Fibroblast of skin of left quadriceps (primary cell): ENCODE data around the gene LUM.

ENCODE experiments used
- DNase-seq, 2 experiments: peaks; one replicate each; pipeline ENCODE4 v3.0.0-alpha.2; 2013; ENCODE audit warnings: low read depth in 2 of 2

LUM gene

DNA sequence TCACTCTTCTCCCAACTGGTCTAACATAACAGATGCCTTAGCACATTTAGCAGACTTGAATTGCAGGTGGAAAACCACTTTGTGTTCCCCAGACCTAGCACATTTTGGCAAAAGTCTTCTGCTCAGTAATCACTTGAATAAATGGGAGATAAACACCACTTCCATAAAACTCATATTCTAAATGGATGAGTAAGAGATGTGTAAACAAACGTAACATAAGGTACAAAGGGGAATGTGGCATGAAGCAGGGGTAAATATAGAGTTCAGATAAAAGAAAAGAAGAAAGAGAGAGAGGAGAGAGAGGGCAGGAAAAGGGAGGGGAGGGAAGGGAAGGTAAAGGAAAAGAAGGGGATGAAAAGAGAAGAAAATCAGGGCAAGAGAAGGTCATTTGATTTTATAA, 36.4 kb downstream of the LUM start:
- DNase-seq, result no peak

DNA sequence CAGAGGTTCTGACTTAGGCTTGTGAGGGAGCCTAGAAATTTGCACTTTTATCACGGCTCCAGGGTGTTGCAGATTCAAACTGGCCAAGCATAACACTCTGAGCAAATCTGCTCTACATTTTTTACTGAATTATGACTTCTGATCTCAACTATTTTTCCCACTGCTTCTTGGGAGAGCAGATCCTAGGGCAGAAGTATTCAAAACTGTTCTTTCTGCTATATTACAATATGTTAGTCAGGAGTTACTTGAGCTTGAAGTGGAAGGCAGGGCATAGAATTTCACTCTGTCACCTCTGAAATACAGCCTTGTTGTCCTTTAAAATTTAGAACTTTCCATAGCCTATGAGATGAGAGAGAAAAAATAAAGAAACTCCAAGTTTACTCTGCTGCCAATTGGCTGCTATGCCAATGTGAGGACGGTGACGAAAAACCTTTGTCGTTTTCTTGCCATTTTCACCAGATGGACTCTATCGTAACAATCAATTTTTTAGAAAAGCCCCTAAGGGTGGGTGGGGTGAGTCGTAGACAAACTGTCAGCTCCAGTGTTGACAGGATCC, 37.1 kb downstream of the LUM start:
- DNase-seq, result no peak

GRCh38 chr12:91073426-91073825, 37.9 kb downstream of the LUM start:
- no peak for DNase-seq

GRCh38 chr12:91072931-91073330, 38.4 kb downstream of the LUM start:
- no peak for DNase-seq

DNA sequence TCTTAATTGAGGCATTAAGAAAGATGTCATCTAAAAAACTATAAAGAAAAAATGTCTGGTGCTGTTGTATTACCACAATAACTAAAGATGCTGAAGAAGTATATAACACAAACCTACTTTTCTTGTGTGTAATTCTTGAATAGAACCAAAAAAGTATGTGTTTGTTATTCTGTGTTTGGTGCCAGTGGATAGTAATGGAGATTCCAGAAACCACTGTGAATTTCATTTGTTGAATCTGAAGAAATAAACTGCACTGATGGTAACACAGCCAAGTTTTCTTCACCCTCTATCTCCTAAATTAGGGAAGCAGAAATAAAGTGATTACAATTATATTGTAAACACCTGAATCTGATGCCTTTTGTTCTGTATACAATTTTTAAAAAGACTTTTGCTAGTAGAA, 40.4 kb downstream of the LUM start:
- DNase-seq, result no peak

DNA sequence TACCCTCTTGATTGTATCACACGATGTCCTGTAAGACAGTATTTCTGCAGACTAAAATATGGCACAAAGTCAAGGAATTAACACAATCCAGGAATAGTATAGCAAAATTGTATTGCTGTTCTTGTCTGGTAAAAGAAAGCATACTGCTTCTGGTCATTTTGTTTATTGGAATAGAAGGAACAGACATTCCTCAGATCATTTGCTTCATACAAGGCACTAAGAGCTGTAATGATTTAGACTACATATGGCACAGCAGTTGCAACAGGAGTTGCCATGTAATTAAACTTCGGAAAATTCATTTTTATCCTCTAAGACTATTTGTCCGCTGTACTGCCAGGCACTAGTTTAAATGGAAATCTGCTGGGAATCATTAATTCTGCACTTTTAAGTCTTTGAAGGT, 45.9 kb downstream of the LUM start:
- no peak for DNase-seq

DNA sequence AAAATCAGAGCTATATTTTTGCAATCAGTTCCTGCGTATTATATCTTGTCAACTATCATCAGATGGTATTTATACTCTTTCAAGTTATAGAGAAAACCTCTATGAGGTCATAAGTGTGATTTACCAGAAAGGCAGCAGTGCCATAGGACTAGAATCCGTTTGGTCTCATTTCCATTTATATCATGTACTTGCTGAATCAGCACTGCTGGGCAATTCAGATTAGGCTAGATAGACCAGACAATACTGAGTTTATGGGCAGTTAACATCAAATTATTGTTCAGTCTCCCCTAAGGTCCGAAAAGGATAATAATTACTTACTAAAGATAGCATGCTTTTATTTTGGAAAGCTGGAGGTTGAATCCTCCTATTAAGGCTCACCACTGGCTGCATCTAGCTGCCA, 46.7 kb downstream of the LUM start:
- no peak for DNase-seq

GRCh38 chr12:91061091-91061490, 50.2 kb downstream of the LUM start:
- no peak for DNase-seq

GRCh38 chr12:91059211-91059610, 52.1 kb downstream of the LUM start:
- DNase-seq, result no peak

- no peak for DNase-seq
These were observed 52.5 kb downstream of the LUM start for GRCh38 chr12:91058786-91059185.

DNA sequence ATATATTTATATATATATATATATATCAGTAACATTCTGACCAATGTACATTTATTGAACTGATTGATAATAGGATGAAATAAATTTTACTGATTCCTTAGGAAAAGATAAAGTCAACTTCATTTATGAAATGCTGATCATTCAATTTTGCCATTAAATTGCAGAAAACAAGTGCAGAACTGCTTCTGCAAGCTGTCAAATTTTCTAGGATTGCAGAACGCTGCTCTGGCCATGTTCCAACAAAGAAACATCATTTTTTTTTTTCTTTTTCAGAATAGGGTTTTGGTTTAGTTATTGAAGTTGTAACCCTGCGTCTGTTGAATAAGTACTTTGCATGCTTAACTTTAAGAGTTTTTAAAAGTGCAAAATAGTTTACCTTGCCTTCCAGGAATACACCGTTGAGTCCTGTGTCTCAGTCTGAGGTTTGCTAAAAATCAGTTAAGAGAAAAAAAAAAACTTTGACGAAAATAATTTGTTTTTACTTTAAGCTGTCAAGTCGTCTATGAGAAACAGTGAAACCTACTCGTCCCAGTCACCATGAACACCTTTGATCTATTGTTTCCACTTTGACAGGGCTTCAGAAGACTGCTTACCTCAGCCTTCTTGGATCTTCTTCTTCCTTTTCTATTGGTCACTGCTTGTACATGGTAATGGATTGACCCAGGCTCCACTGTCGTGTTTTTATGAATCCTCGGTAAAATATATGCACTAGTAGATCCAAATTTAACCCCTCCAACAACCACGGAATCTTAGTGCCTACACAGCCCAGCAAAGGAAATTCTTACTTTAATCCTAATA, 53.7 kb downstream of the LUM start, which contains the start of gene KERA:
KERA (minus strand) TSS at position 657 of the 798 bp plus-strand sequence. CDS start 1,743 bp downstream, outside the sequence.
- DNase-seq, result no peak

DNA sequence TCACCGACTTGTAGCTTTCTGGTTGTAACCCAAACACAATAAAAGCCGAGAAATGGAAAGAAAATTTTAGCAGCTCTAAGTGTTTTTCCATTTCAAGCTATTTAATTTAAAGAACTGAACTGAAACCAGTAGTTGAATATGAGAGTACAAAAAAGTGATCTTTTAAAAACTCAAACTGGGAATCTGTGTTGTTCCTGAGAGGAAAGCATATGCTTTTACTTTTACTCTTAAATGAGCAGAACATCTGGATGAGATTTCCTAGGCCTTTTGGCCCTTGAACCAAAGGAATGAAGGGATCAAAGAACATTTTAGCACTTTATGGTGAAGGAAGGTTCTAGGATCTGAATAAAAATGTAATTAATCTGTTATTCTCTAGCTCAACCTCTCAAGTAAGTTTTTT, 54.8 kb downstream of the LUM start:
- DNase-seq, result no peak

DNA sequence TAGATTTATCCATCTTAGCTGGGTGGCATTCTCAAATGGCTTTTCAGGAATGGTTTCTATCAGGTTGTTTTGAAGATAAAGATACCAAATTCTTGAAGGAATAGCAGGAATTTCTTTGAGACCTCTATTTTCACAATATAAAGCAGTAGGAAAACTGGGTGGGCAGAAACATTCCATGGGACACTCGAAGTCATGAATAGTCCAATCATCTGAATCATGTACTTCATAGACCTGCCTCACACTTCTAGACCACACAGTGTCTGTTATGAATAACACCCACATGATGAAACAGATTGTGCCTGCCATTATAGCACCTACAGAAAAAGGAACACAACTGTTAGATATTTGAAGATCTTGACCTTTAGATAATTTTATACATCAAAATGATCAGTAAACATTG, 55.3 kb downstream of the LUM start:
- DNase-seq, result no peak

GRCh38 chr12:91053951-91054715, 57.2 kb downstream of the LUM start:
- DNase-seq, result peak; percentile 72 to 73
